Measurements from ENCODE around the gene ATXN3. TPM values are rescaled to one million over a fixed set of nuclear protein-coding genes. Genes with fewer than 3 reads are reported as not detected.

Gene ATXN3
- polyA plus RNA-seq, 1 of the 3 experiments (the other 2 are of a cell fraction) = 10.2 TPM

GRCh38 chr14:92093320-92093719 lies 13.1 kb downstream of the ATXN3 start:
- H3K36me3 ChIP-seq (replicated peaks in 1 of 2; ENCODE audit: control insufficient read depth in 1 of 2, insufficient read depth in 2 of 2, low read length in 1 of 2) = peaks cover 11 to 38% of the 10 kb centered on the region in 2 experiments
- H3K4me1 ChIP-seq (ENCODE audit: control insufficient read depth in 1 of 2, insufficient read depth in 2 of 2, low read depth in 1 of 2, low read length in 1 of 2) = no peaks in the 10 kb centered on the region
- H3K9me2 ChIP-seq = no peaks in the 10 kb centered on the region
- no peak overlapping the region for H2AFZ ChIP-seq (ENCODE audit: low read depth)
- TF ChIP-seq, protein P1, sequence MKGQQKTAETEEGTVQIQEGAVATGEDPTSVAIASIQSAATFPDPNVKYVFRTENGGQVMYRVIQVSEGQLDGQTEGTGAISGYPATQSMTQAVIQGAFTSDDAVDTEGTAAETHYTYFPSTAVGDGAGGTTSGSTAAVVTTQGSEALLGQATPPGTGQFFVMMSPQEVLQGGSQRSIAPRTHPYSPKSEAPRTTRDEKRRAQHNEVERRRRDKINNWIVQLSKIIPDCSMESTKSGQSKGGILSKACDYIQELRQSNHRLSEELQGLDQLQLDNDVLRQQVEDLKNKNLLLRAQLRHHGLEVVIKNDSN (IDR thresholded peaks at IDR 0.05; ENCODE audit: borderline replicate concordance, low read depth) = no peak
- no peak for TF ChIP-seq RFX5 (IDR thresholded peaks at IDR 0.05; ENCODE audit: low read length)
- no peak for TF ChIP-seq FOXM1 (IDR thresholded peaks at IDR 0.05; ENCODE audit: low read depth)
- no peak for TF ChIP-seq ZBTB33 (IDR thresholded peaks at IDR 0.05; ENCODE audit: borderline replicate concordance, low read depth)
- TF ChIP-seq RAD21 (IDR thresholded peaks at IDR 0.05; ENCODE audit: low read length) = peak; percentile 56
- peak; percentile 32 for TF ChIP-seq CTCF (IDR thresholded peaks at IDR 0.05)
- TF ChIP-seq, protein P2, sequence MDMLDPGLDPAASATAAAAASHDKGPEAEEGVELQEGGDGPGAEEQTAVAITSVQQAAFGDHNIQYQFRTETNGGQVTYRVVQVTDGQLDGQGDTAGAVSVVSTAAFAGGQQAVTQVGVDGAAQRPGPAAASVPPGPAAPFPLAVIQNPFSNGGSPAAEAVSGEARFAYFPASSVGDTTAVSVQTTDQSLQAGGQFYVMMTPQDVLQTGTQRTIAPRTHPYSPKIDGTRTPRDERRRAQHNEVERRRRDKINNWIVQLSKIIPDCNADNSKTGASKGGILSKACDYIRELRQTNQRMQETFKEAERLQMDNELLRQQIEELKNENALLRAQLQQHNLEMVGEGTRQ (IDR thresholded peaks at IDR 0.05; ENCODE audit: borderline replicate concordance, low read depth, low read length) = no peak
- no peak for TF ChIP-seq EZH2phosphoT487 (IDR thresholded peaks at IDR 0.05; ENCODE audit: borderline replicate concordance, low read depth)
- no peak for TF ChIP-seq EP300 (IDR thresholded peaks at IDR 0.05; ENCODE audit: borderline replicate concordance in 1 of 2, low read depth in 1 of 2, low read length in 1 of 2)
- TF ChIP-seq MXI1 (IDR thresholded peaks at IDR 0.05; ENCODE audit: low read depth, low read length) = no peak
- TF ChIP-seq TEAD4 (IDR thresholded peaks at IDR 0.05; ENCODE audit: borderline replicate concordance, insufficient read depth) = no peak
- TF ChIP-seq TAF1 (IDR thresholded peaks at IDR 0.05; ENCODE audit: borderline replicate concordance, low read depth, low read length) = no peak
- 0 out of 2 replicates have a peak, but pooled peaks have one; percentile 7 for TF ChIP-seq SMC3 (IDR thresholded peaks at IDR 0.05; ENCODE audit: low read depth, low read length)
- TF ChIP-seq YY1 (IDR thresholded peaks at IDR 0.05; ENCODE audit: low read depth) = no peak
- TF ChIP-seq, protein P3, sequence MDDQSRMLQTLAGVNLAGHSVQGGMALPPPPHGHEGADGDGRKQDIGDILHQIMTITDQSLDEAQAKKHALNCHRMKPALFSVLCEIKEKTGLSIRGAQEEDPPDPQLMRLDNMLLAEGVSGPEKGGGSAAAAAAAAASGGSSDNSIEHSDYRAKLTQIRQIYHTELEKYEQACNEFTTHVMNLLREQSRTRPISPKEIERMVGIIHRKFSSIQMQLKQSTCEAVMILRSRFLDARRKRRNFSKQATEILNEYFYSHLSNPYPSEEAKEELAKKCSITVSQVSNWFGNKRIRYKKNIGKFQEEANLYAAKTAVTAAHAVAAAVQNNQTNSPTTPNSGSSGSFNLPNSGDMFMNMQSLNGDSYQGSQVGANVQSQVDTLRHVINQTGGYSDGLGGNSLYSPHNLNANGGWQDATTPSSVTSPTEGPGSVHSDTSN (IDR thresholded peaks at IDR 0.05) = no peak
- no peaks in the 10 kb centered on the region; the same call in 1 of the 2 replicates for H4K20me1 ChIP-seq (ENCODE audit: insufficient read depth)
- H3K9me3 ChIP-seq = no peaks in the 10 kb centered on the region
- peaks cover 4% of the 10 kb centered on the region for H3F3A ChIP-seq (replicated peaks; ENCODE audit: insufficient read depth)
- H3K27ac ChIP-seq (ENCODE audit: low read depth in 2 of 2, low read length in 1 of 2) = no peak overlapping the region
- no peaks in the 10 kb centered on the region for H3K27me3 ChIP-seq (ENCODE audit: insufficient read depth)
- ChIA-PET CTCF (interaction anchor here (0.8 to 1.7 kb wide), 3 partner anchors 11 to 597 kb away, joined by 3 to 9 read pairs (median 7); partner anchors contain the start of gene ATXN3), POLR2A (no interaction called here)
- WGBS (ENCODE audit: low lambda C conversion rate) = 87% methylated on average over 1 of the region's 1 CpG
- H3K4me2 ChIP-seq = no peak overlapping the region
- peaks cover 31% of the 10 kb centered on the region for H3K79me2 ChIP-seq (ENCODE audit: insufficient read depth)
- no peak overlapping the region for H3K9ac ChIP-seq
- peak; percentile 36 for DNase-seq
- H3K4me3 ChIP-seq (ENCODE audit: low read depth in 2 of 2, low read length in 1 of 2) = no peak overlapping the region
